ENCODE measurements around the gene SERPIND1.

The SERPIND1 gene

GRCh38 chr22:20807315-20807752 lies 33.4 kb downstream of the SERPIND1 start:
- TF ChIP-seq, protein P1, sequence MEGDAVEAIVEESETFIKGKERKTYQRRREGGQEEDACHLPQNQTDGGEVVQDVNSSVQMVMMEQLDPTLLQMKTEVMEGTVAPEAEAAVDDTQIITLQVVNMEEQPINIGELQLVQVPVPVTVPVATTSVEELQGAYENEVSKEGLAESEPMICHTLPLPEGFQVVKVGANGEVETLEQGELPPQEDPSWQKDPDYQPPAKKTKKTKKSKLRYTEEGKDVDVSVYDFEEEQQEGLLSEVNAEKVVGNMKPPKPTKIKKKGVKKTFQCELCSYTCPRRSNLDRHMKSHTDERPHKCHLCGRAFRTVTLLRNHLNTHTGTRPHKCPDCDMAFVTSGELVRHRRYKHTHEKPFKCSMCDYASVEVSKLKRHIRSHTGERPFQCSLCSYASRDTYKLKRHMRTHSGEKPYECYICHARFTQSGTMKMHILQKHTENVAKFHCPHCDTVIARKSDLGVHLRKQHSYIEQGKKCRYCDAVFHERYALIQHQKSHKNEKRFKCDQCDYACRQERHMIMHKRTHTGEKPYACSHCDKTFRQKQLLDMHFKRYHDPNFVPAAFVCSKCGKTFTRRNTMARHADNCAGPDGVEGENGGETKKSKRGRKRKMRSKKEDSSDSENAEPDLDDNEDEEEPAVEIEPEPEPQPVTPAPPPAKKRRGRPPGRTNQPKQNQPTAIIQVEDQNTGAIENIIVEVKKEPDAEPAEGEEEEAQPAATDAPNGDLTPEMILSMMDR (IDR thresholded peaks at IDR 0.05; ENCODE audit: low read depth, low read length): no peak
- H3K4me3 ChIP-seq (ENCODE audit: low read depth, low read length): no peak overlapping the region

GRCh38 chr22:20808844-20809243 lies 34.9 kb downstream of the SERPIND1 start:
- no peak overlapping the region for H3K4me3 ChIP-seq (ENCODE audit: low read depth, low read length)
- TF ChIP-seq, protein P1 (IDR thresholded peaks at IDR 0.05; ENCODE audit: low read depth, low read length): no peak

GRCh38 chr22:20809538-20810185 lies 35.7 kb downstream of the SERPIND1 start:
- TF ChIP-seq, protein P1 (IDR thresholded peaks at IDR 0.05; ENCODE audit: low read depth, low read length): no peak
- no peak overlapping the region for H3K4me3 ChIP-seq (ENCODE audit: low read depth, low read length)

DNA sequence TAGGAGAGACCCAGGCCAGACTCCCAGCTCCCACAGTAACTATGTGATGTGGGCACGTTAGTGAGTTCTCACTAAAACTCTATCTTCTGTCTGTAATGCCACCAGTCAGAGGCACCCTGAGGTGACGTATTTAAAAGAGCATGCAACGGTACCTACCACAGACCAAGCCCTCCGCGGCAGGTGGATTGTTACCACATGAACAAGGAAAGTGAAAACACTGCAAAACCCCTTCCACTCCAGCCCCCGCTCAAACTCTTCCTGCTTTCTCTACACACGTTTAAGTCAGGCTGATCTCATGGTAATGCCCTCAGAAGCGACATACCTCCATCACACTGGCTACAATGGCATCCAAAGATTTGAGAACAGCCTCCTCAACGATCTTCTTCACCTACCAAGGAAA lies 36.7 kb downstream of the SERPIND1 start:
- TF ChIP-seq, protein P1 (IDR thresholded peaks at IDR 0.05; ENCODE audit: low read depth, low read length): no peak
- H3K4me3 ChIP-seq (ENCODE audit: low read depth, low read length): no peak overlapping the region

DNA sequence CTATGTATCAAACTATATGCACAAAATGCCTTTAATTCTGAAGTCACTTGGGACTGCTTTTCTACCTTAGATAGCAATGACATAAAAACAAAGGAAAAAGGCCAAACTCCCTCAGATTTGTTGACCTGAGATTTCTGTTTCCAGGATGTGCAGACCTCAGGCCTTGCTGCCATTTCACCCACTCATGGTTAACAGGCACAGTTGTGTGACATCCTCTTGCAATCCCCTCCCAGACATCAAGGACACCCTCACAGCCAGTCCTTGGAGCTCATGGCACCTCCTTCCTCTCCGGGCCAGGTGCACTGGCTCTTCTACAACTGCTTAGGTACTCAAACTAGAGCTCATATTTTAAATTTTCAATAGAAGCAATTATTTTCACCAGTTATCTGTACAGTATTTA lies 37.3 kb downstream of the SERPIND1 start:
- TF ChIP-seq, protein P1 (IDR thresholded peaks at IDR 0.05; ENCODE audit: low read depth, low read length): no peak

GRCh38 chr22:20811971-20812660 lies 38.2 kb downstream of the SERPIND1 start:
- no peak overlapping the region for H3K4me3 ChIP-seq (ENCODE audit: low read depth, low read length)
- TF ChIP-seq, protein P1 (IDR thresholded peaks at IDR 0.05; ENCODE audit: low read depth, low read length): no peak

More for the DNA sequence above, 37.3 kb downstream of the SERPIND1 start:
- no peak overlapping the region for H3K4me3 ChIP-seq (ENCODE audit: low read depth, low read length)

- TF ChIP-seq, protein P1 (IDR thresholded peaks at IDR 0.05; ENCODE audit: low read depth, low read length): no peak
- H3K4me3 ChIP-seq (ENCODE audit: low read depth, low read length): no peak overlapping the region
Measured at GRCh38 chr22:20813056-20813455, 39.1 kb downstream of the SERPIND1 start.
